Measurements from ENCODE around the gene ZNF143.
"Not testable (repeated sequence)": the region's sequence is repeated elsewhere in the genome, so short reads cannot be mapped to it uniquely, and the experiment has no call there.

The ZNF143 gene

DNA sequence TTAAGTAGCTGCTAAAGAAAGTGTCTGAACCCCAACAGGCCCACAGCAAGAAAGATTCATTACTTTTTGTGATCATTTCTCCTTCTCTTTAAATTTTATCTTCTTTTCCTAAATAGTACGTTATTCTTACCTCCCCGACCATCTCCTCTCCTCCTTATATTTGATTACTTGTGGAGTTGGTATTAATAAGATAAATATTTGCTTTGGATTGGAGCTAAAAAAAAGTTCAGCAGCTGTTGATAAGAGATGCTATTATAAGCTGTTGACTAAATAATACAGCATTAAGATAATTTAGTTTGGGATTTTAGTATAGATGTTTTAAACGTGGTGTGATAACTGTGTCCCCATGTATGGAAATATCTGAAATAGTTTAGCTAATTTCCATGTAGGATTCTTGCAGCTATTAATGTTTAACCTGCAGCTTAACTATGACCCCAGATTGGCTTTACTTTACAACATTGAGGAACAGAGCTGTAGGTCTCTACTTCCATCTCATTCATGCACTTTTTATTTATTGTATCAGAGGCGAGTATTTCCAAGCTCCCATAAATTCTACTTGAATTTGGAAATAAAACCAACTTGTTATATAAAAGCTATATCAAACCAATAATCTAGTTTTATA lies 37.8 kb downstream of the ZNF143 start:
- no peak for DNase-seq

DNA sequence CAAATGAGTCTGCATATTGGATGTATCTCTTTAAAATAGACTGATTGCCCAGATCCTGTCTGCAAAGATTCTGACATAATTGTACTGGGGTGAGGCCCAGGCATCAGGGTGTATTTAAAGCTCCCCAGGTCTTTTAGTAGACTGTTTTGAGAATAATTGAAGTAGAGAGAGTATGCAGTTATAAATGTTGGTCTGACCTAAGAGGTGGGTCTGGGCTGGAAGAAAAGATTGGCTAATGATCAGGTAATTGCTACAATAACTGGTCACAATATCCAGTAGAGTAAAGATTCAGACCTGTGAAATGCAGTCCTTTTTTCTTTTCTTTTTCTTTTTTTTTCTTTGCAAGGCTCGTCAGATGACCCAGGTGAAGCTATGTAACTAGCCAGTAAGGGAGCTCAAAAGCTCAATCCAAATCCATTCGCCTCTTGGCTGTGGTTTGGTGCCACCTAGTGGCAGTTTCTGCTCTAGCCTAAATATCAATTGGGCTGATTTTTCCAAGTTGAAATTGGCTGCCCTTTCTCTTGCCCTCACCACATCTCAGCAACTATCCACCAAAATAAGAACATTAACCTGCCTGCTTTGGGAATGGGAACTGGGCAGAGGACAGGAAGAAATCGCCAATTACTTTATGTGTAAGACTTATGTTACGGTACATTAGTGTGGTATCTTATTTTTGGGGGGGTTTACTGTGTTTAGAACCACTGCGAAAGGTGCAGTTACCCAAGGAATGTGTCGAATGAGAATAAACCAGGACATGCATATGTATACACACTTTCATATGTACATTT lies 45.9 kb downstream of the ZNF143 start:
- DNase-seq: peak; percentile 79

DNA sequence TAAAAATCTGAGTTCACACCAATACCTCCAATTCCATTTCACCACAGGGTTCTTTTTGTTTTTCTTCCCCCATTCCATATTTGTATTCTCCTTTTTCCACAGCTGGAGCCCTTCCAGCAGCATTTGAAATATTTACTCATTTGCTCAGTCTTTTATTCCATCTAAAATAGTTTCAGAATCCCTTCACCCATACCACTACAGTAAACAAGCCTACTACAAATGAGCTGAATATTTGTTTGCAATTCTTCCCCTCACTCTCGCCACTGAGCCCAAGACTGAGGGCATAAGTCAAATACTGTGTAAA lies 46.4 kb downstream of the ZNF143 start:
- DNase-seq: no peak

DNA sequence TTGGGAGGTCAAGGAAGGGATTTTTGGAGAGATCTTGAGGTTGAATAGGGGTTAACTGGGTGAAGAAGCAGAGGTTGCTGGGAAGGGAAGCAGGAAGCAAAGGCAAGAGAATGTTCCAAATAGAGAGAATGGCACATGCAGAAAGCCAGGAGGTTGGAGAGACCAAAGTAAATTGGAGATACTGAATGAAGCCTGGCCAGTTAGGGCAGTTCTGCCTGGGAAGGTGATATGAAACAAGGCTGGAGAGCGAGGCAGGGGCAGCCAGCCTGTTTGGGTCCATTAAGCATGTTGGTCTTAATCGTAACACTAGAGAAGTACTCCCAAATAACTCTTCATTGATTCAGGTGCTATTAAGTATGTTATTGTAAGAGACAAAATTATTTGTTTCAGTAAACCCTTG lies 48.2 kb downstream of the ZNF143 start:
- no peak for DNase-seq

DNA sequence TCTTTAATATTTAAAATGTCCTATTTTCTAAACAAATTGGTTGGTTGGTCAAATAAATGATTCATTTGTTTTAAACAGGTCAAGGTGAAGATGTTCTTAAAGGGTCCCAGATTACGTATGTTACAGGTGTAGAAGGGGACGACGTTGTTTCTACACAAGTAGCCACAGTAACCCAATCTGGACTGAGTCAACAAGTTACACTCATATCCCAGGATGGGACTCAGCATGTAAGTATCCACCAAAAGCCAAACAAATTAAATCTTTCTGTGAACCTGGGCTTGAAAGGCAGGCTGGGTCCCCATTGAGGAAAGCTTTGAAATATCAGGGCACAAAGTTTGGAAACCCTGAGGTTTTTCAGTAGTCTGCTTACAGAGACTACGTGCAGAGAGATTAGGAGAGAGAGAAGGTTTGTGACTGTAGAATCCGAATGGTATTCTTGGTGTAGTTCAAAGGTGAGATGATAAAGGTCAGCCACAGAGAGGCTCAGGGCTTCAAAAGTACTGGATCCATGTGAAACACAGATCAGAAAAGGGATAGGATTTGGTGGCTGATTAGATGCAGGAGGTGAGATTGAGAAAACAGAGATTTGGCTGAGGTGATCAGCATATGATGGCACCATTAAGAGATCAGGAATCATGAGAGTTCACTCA lies 51.7 kb downstream of the ZNF143 start:
- DNase-seq: no peak

DNA sequence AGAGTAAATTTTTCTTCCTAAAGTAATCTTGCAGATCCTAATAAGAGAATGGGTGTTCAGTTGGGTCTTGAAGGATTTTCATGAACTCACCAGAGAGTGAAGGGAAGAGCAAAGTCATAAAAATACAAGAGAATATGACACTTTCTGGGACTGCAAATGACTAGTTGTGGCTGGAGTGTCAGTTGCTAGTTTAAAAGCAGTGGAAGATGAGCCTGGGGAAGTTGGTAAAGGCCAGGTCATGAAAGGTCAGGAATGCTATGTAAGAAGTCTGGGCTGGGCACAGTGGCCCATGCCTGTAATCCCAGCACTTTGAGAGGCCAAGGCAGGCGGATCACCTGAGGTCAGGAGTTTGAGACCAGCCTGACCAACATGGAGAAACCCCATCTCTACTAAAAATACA lies 53.8 kb downstream of the ZNF143 start:
- DNase-seq: not testable (repeated sequence)

DNA sequence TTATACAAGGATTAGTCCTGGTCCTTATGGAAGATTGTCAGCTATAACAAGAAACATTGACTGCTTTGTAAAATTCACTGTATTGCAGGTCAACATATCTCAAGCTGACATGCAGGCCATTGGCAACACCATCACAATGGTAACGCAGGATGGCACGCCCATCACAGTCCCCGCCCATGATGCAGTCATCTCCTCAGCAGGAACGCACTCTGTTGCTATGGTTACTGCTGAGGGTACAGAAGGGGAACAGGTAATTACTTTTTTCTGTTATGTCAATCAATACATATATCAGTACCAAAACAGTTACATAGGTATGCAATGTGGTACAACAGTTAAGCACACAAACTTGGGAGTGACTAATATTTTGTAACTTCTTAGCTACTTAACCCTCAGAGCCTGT lies 55.3 kb downstream of the ZNF143 start:
- DNase-seq: peak; percentile 10

DNA sequence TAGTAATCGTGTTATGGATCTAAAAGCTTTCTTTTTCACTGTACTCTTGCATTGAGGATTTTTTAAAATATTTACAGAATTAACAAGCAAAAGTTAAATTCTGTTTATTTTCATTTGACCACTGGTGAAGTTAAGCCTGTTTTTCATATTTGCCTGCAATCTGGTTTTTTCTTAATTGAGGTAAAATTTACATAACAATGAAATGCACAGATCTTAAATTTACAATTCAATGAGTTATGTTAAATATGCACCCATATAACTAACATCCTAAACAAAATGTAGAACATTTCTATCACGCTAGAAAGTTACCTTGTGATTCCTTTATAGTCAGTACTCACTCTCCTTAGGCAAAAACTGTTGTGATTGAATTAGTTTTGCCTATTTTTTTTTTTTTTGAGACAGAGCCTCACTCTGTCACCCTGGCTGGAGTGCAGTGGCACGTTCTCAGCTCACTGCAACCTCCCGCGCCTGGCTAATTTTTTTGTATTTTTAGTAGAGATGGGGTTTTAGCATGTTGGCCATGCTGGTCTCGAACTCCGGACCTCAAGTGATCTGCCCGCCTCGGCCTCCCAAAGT lies 58.1 kb downstream of the ZNF143 start:
- DNase-seq: no peak

DNA sequence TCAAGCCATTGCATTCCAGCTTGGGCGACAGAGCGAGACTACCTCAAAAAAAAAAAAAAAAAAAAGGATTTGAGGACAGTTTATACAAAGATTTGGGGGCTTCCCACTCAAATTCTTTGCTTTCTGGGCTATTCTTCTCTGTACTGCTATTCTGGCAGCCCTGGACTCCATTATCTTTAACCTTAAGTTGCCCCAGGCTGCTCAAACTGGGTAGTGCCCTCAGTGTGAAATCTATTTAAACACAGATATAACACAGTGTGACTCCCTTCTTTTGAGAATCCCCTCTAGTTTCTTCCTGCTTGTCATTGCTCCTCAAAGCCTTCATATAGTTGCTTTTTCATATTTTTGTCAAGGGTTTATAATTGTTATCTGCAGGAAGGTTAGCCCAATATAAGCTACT lies 63.2 kb downstream of the ZNF143 start:
- no peak for DNase-seq

DNA sequence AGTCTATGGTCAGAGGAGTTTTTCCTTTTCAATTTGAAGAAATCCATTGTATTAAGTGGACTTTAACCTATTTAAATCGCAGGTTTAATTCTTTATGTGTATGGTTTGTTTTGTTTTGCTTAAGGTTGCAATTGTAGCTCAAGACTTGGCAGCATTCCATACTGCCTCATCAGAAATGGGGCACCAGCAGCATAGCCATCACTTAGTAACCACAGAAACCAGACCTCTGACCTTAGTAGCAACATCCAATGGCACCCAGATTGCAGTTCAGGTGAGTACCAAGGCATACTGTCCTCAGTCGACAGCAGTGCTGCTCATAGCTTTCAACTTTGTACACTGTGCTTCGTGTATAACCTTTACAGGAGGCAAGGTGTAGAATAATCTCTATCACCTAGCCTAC lies 64.3 kb downstream of the ZNF143 start:
- DNase-seq: no peak

DNA sequence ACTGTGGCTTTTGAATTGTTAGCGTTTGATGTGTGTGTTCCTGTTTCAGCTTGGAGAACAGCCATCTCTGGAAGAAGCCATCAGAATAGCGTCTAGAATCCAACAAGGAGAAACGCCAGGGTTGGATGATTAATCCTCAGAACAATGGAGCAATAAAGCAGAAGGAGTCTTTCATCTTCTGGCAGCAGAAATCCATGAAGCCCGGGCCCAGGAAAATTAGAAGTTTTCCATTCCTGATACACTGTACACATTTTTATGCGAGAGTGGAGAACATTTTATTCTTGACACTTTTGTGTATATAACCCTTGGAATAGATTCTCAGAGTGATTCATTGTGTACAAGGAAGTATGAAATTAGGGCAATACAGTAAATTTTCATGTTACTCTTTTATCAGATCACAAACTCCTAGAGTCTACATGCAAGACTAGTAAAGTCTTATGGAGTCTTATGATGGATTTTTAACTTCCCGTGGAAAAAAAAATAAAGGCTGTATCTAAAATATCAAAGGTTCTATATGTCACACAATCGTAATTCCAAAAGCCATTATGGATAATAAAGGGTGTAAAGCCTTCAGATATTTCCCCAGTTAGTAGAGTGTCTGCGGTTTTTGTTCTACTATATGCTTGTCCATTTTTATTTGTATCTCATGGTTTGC lies 66.8 kb downstream of the ZNF143 start:
- no peak for DNase-seq

DNA sequence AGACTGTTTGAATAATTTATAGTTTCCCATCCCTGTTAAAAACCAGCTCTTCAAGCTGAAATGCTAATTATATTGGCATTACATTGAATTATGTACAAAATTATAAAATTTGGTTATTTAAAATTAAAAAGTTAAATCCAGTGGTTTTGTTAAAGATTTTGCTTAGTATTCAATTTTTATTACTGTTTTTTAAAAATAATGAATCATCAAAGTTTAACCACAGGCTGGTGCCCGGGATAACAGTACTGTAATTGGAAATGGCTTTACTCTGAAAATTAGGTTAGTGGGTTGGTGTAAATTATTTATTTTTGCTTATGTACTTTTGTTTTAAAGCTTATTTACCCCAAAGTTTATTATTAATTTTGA lies 67.3 kb downstream of the ZNF143 start:
- DNase-seq: no peak

DNA sequence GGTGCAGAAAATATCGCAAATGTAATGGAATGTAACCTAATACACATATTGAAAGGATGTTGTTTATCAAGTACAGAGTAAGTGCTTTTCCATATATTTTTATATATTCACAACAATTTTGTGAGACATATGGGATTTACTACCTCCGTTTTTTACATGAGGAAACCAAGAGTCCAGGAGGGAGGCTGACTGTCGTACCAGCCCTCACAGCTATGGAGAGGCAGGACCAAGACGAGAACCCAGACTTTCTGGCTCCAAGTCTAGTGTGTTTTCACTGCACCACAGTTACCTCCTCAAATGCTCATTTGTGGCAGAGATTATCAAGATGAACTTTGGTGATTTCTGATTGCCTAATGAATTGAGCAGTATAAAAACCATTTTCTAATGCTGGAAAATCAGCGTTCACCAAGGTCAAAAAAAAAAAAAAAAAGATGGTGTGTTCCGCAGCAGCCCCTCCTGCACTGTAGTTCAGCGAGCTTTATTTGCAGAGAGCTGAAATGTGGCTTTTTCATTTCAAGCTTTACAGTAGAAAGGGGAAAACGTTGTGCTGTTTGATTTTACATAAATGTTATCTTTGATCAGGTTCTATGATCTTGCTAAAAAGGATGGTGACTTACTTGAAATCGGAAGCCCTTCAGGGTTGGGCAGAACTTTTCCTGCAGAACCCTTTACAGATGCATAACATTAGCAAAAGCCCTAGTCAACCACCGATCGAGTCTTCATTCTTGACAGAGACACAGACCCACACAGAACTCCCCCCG lies 67.9 kb downstream of the ZNF143 start:
- DNase-seq: no peak

DNA sequence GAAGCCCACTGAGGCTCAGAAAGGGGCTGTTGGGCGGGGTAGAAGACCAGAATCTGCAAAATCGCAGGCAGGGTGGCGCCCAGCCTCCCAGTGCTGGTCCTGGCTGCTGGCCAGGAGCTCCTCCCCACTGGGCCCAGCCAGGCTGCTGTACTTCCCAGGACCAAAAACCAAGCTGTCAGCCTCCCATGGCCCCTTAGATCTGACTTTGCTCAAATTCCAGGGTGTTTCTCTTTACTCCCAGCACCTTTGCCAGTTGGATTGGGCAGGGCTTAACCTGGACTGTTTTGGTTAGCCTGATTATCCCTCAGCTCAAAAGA lies 68.5 kb downstream of the ZNF143 start:
- DNase-seq: no peak

DNA sequence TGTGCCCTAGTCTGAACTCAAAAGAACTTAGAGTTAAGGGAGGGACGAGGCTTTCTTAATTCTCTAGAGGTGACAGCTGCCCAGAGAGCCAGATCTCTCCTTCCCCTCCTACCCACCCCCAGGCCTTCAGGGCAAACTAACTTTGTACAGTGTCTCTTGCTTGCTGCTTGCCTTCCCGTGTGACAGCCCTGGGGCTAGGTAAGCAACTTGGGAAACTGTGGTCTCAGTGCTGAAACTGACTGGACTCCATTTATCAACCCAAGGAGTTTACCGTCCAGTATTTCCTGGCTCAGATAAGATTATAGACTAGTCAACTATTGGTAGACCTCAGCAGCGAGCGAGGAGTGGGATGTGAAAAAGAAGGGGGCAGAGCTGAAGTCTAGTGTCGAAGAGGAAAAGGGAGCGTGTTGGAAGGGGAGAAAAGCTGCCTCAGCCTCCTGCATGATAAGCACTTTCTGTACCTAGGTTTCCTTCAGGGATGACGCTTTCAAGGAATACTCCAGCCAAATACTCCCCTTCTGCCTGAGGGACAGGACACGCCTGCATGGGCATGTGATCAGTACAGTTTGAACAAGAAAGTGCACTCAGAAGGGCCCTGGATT lies 69.3 kb downstream of the ZNF143 start:
- DNase-seq: no peak

DNA sequence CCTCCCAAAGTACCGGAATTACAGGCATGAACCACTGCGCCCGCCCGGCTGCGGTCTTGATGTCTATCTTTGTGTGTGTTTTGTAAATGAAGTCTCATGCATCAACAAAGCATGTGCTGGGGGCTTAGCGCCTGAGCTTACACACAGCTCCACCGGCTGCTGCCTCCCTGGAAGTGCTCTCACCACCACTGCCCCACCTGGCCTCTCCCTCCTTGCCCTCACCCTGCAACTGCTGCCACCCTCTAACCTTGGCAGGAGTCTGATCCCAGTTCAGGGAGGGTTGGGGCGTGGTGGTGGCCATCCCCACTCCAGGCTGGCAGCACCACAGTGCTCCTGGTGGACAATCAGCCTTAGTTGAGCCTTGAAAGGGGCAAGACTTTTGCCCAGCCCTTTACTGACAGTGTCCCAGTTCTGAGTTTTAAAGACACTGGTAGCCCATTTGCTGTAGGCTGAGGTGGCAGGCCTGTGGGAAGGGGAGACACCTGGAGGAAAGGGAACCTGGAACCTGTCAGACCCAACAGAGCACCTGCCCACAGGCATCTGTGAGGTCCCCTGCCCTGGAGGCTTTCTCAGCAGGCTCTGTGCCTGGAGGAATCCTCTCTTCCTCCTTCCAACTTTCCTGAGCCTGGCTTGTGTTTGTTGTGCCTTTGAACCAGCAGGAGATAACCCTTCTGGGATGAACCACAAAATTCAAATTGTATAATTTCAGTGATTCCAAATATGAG lies 70.3 kb downstream of the ZNF143 start:
- no peak for DNase-seq

DNA sequence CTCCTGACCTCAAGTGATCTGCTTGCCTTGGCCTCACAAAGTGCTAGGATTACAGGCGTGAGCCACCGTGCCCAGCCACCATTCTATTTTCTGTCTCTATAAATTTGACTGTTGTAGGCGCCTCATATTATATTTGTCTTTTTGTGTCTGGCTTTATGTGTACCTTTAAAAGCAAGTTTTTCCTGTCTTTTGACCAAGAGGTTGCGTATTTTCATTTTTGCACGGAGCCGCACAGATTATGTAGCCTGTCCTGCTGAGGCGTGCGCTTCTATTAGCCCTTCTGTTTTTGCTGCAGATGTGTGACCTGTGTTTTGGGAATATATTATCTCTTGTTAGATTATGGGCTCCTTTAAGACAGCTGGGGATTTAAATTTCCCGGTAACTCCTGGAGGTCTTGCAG lies 72.2 kb downstream of the ZNF143 start:
- DNase-seq: no peak

DNA sequence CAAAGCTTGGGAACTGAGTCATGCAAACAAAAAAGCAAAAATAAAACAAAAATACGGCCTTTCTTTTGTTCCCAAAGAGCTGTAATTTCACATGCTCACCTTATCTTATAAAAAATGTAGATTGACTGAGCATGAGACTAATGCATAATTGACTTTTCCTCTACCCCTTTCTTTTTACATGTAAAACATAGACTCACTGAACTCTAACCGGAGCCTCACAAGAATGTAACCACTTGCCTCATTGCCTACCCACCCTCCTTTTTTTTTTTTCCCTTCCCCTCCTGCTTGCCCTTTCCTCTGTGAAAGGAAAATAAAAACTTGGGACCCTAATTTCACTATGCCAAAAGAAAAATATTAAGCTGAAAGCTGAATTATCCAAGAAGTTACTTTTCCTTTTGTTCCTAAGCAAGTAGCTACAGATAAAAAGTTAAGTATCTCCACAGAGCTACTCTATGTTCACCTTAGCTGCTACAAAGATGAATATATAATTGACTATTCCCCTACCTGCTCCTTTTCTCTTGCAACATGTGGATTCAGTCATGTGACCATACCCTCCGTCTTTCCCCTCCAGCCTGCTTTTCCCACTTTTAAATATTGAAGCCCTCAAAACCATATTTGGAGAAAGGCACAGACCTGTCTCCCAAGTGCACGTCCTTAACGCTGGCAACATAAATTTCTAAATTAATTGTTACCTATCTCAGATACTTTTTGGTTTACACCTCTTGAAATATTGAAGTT lies 73.1 kb downstream of the ZNF143 start:
- DNase-seq: no peak

DNA sequence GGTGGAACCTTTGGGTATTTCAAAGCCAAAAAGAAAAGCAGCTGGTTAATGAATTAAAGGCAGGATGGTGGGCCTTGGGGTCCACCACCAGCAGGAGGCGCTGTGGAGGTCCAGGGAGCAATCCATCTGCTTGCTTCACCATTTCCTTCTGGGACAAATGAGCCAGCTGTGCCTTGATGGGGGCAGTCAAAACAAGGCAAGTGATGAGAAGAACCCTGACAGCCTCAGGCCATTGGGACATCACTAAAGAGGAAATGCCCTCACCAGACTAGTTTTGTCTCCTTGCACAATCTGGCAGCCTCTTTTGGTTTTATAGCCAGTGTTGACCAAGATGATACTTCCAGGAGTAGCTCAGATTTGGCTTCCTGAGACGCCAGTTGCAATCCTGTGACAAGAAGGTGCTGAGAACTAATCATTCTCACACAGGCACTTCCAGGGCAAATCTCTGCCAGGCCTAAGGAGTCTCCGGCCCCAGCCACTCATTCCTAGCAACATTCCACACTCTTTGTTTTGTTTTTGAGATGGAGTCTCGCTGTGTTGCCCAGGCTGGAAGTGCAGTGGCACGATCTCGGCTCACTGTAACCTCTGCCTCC lies 74.5 kb downstream of the ZNF143 start:
- peak; percentile 76 for DNase-seq

DNA sequence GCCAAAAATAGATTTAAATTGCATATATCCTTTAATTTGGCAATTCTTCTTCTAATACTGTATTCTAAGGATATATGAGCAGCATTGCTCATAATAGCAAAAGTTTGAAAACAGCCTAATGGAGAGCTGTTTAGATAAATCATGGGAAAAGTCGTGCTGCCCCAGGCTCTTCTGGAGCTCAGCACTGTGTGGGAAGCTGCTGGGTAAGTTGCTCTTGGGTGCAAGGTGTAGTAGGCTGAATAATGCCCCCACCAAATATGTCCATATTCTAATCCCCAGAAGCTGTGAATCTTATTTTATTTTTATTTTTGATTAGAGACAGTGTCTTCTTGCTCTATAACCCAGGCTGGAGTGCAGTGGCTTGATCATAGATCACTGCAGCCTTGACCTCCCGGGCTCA lies 77.7 kb downstream of the ZNF143 start:
- no peak for DNase-seq

DNA sequence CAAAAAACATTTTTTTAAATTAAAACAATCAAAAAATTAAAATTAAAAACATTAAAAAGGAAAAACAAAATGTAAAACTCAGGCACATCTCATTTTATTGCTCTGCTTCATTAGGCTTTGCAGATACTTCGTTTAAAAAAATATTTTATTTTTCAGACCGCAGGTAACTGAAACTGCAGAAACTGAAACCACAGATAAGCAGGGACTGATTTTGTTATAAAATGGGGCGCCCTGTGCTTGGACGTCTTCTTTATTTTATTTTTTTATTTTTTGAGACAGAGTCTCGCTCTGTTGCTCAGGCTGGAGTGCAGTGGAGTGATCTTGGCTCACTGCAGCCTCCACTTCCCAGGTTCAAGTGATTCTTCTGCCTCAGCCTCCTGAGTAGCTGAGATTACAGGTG lies 88.4 kb downstream of the ZNF143 start:
- DNase-seq: not testable (repeated sequence)

Measured in CD4-positive, alpha-beta T cell treated with Interleukin-17A for 1 hour (primary cell).